Measurements from ENCODE around the gene RSPH1. TPM values are rescaled to one million over a fixed set of nuclear protein-coding genes. Genes with fewer than 3 reads are reported as not detected.
A peak's percentile ranks its signal among the peaks of the same experiment; 100 is the strongest.

Gene RSPH1
- total RNA-seq, 1 experiment from 2014 or later = 0.31 TPM

DNA sequence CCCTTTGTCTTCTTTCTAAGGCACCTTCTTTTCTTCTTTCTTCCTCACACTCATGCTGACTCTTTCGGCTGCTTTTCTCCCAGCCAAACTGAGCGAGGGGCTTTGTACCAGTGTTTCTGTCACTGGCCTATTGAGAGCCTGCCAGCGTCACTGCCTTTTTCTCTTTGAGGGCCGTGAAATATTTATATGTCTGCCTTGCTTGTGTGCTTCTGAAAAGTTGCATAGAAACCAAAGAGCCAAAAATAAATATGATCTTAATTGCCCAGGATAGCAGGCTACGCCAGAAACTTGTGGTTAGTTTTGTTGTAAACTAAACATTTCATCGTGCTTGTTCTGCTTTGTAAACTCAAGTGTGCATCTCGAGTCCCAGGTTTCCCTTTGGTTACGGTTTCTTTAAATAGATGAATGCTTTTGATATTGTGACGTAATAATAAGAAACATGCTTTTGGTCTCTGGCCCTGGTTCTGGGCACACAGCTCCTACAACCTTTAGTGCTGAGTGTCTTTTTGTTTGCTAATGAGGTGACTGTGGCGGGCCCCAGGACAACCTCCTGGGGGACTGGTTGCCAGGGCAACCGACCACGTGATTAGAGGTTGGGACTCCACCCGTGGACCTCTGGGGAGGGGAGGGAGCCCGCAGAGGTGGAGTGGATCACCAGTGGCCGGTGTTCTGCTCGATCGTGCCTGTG is 28.5 kb upstream of the RSPH1 start:
- no peak overlapping the region for H3K23ac ChIP-seq (ENCODE audit: insufficient read length, low read depth, low read length)
- no peaks in the 10 kb centered on the region for H3K27me3 Mint-ChIP-seq (ENCODE audit: low read depth)
- H3K27ac ChIP-seq (ENCODE audit: insufficient read length, low read depth, low read length) = no peak overlapping the region
- no peak overlapping the region for H3K14ac ChIP-seq (ENCODE audit: insufficient read depth, low read length)
- no peaks in the 10 kb centered on the region for H3K9me3 ChIP-seq (ENCODE audit: control insufficient read depth, low read depth, low read length)
- H2AFZ ChIP-seq (ENCODE audit: low read length) = no peak overlapping the region
- TF ChIP-seq, protein P1, sequence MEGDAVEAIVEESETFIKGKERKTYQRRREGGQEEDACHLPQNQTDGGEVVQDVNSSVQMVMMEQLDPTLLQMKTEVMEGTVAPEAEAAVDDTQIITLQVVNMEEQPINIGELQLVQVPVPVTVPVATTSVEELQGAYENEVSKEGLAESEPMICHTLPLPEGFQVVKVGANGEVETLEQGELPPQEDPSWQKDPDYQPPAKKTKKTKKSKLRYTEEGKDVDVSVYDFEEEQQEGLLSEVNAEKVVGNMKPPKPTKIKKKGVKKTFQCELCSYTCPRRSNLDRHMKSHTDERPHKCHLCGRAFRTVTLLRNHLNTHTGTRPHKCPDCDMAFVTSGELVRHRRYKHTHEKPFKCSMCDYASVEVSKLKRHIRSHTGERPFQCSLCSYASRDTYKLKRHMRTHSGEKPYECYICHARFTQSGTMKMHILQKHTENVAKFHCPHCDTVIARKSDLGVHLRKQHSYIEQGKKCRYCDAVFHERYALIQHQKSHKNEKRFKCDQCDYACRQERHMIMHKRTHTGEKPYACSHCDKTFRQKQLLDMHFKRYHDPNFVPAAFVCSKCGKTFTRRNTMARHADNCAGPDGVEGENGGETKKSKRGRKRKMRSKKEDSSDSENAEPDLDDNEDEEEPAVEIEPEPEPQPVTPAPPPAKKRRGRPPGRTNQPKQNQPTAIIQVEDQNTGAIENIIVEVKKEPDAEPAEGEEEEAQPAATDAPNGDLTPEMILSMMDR (conservative IDR thresholded peaks at IDR 0.05) = no peak
- peak overlapping the region; percentile 33 for H3K18ac ChIP-seq (ENCODE audit: insufficient read length, low read depth, low read length)
- no peak overlapping the region for H3K9ac ChIP-seq (ENCODE audit: extremely low read depth, insufficient read length, low read length)
- no peaks in the 10 kb centered on the region for H3K79me2 ChIP-seq (ENCODE audit: insufficient read depth, low read length)
- H3K27ac Mint-ChIP-seq = peak overlapping the region in 2 of 3 experiments; percentile 76 to 94; a peak in 4 of 7 replicates
- H2AK5ac ChIP-seq (ENCODE audit: insufficient read length, low read length) = no peak overlapping the region
- no peak overlapping the region for H2BK12ac ChIP-seq (ENCODE audit: insufficient read length, low read depth, low read length)
- H3T11ph ChIP-seq (ENCODE audit: low read length) = no peak overlapping the region
- DNase-seq = peak; percentile 61
- H4K20me1 ChIP-seq (ENCODE audit: control insufficient read depth, insufficient read depth, insufficient read length) = no peaks in the 10 kb centered on the region
- H2BK15ac ChIP-seq (ENCODE audit: low read depth, low read length) = no peak overlapping the region
- no peak overlapping the region for H3K56ac ChIP-seq (ENCODE audit: insufficient read length, low read depth, low read length)
- H3K4ac ChIP-seq (ENCODE audit: low read depth, low read length) = no peak overlapping the region
- H3K23me2 ChIP-seq (ENCODE audit: insufficient read length, low read depth, low read length, poor library complexity, severe bottlenecking) = no peaks in the 10 kb centered on the region
- H4K5ac ChIP-seq (ENCODE audit: insufficient read length, low read depth, low read length) = no peak overlapping the region
- H3K9me3 Mint-ChIP-seq = no peaks in the 10 kb centered on the region
- H2BK20ac ChIP-seq (ENCODE audit: low read depth, low read length, poor library complexity, severe bottlenecking) = no peak overlapping the region
- peaks cover 13 to 65% (median 36%) of the 10 kb centered on the region in 3 experiments; a peak in 6 of 7 replicates for H3K36me3 Mint-ChIP-seq (ENCODE audit: insufficient read depth in 1 of 3, low read depth in 3 of 3)
- no CpG with 5 or more reads among the region's 17 CpGs for WGBS (ENCODE audit: extremely low coverage, insufficient read length, low lambda C conversion rate)
- H3K4me1 Mint-ChIP-seq = peaks cover 53 to 57% of the 10 kb centered on the region in 2 experiments
- H3K4me1 ChIP-seq (ENCODE audit: insufficient read depth, low read length) = peaks cover 4% of the 10 kb centered on the region; the same call in 1 of the 2 replicates
- no peak overlapping the region for H2BK120ac ChIP-seq (ENCODE audit: low read depth, low read length, poor library complexity, severe bottlenecking)
- H3K27me3 ChIP-seq (ENCODE audit: insufficient read depth, low read length) = no peaks in the 10 kb centered on the region
- peak overlapping the region; percentile 52 for H3K4me2 ChIP-seq (ENCODE audit: insufficient read depth, insufficient read length, low read length)
- no peak overlapping the region for H2BK5ac ChIP-seq (ENCODE audit: insufficient read length, low read length)
- no peaks in the 10 kb centered on the region for H3K79me1 ChIP-seq (ENCODE audit: insufficient read depth, low read depth, low read length, poor library complexity, severe bottlenecking)
- no peak overlapping the region for H4K91ac ChIP-seq (ENCODE audit: insufficient read length, low read depth, low read length)
- no peak overlapping the region for H4K8ac ChIP-seq (replicated peaks; ENCODE audit: insufficient read length, low read depth, low read length)
- H3K4me3 Mint-ChIP-seq = peak overlapping the region; percentile 55 to 81

Measured in H9 (cell line).